Measurements from ENCODE around the gene RIPOR3. TPM values are rescaled to one million over a fixed set of nuclear protein-coding genes. Genes with fewer than 3 reads are reported as not detected.

RIPOR3 gene
- total RNA-seq, 4 donors from 2014 or later: 8.2 to 51.2 (median 20.5) TPM

- H3K27me3 ChIP-seq: no peaks in the 10 kb centered on the region
- H3K4me3 ChIP-seq: no peak overlapping the region
- DNase-seq: no peak
- no peak overlapping the region for H3K27ac ChIP-seq
- no peaks in the 10 kb centered on the region for H3K4me1 ChIP-seq
- no peak for TF ChIP-seq CTCF (IDR thresholded peaks at IDR 0.05)
- H3K9me3 ChIP-seq: no peaks in the 10 kb centered on the region
- H3K36me3 ChIP-seq: no peaks in the 10 kb centered on the region
These were observed 81.1 kb downstream of the RIPOR3 start for GRCh38 chr20:50610212-50610718.

- Histone ChIP-seq H3K4me1 (no peaks in the 10 kb centered on the region), H3K27ac (no peak overlapping the region), H3K4me3 (no peak overlapping the region), H3K9me3 (no peaks in the 10 kb centered on the region), H3K27me3 (no peaks in the 10 kb centered on the region), H3K36me3 (no peaks in the 10 kb centered on the region)
- DNase-seq: no peak
- TF ChIP-seq POLR2A (IDR thresholded peaks at IDR 0.05) (no peak), CTCF (IDR thresholded peaks at IDR 0.05) (no peak)
These were observed 81.8 kb downstream of the RIPOR3 start for GRCh38 chr20:50609438-50609989.

GRCh38 chr20:50608750-50609104, 82.6 kb downstream of the RIPOR3 start:
- no peaks in the 10 kb centered on the region for H3K4me1 ChIP-seq
- H3K9me3 ChIP-seq: no peaks in the 10 kb centered on the region
- no peaks in the 10 kb centered on the region for H3K27me3 ChIP-seq
- no peak overlapping the region for H3K4me3 ChIP-seq
- TF ChIP-seq CTCF (IDR thresholded peaks at IDR 0.05) (no peak), POLR2A (IDR thresholded peaks at IDR 0.05) (no peak)
- H3K36me3 ChIP-seq: no peaks in the 10 kb centered on the region
- H3K27ac ChIP-seq: no peak overlapping the region
- no peak for DNase-seq

GRCh38 chr20:50607850-50608749, 83.2 kb downstream of the RIPOR3 start:
- no peak for TF ChIP-seq CTCF (IDR thresholded peaks at IDR 0.05)
- no peak for TF ChIP-seq POLR2A (IDR thresholded peaks at IDR 0.05)

GRCh38 chr20:50607436-50607835, 83.9 kb downstream of the RIPOR3 start:
- Histone ChIP-seq H3K36me3 (no peaks in the 10 kb centered on the region), H3K4me3 (no peak overlapping the region), H3K4me1 (no peaks in the 10 kb centered on the region), H3K27me3 (no peaks in the 10 kb centered on the region), H3K9me3 (no peaks in the 10 kb centered on the region), H3K27ac (no peak overlapping the region)
- no peak for DNase-seq
- no peak for TF ChIP-seq POLR2A (IDR thresholded peaks at IDR 0.05)
- no peak for TF ChIP-seq CTCF (IDR thresholded peaks at IDR 0.05)

More at GRCh38 chr20:50607850-50608749, 83.2 kb downstream of the RIPOR3 start:
- Histone ChIP-seq H3K27ac (no peak overlapping the region), H3K27me3 (no peaks in the 10 kb centered on the region), H3K4me1 (no peaks in the 10 kb centered on the region), H3K9me3 (no peaks in the 10 kb centered on the region), H3K4me3 (no peak overlapping the region), H3K36me3 (no peaks in the 10 kb centered on the region)
- DNase-seq: no peak
